Activated T-cell treated with anti-CD3 and anti-CD28 coated beads, Interleukin-2, amount 50 U/mL, for 24 hours (primary cell): ENCODE measurements around the gene SPRYD3.
"Not testable (repeated sequence)": the region's sequence is repeated elsewhere in the genome, so short reads cannot be mapped to it uniquely, and the experiment has no call there.

Experiments
- DNase-seq: peaks from one replicate; pipeline ENCODE4 v3.0.0-alpha.2; 2020
- H3K27ac Mint-ChIP-seq: 2 replicates; pipeline ENCODE4 v1.8.0; 2020; ENCODE audit warnings: mild to moderate bottlenecking, mixed read lengths
- H3K27me3 Mint-ChIP-seq: 2 replicates; pipeline ENCODE4 v1.8.0; 2020; ENCODE audit warnings: mixed read lengths
- H3K36me3 Mint-ChIP-seq: 2 replicates; pipeline ENCODE4 v1.8.0; 2020; ENCODE audit warnings: low read depth, mixed read lengths
- H3K4me1 Mint-ChIP-seq: 2 replicates; pipeline ENCODE4 v1.8.0; 2020; ENCODE audit warnings: low read depth, mixed read lengths
- H3K4me3 Mint-ChIP-seq: 2 replicates; pipeline ENCODE4 v1.8.0; 2020; ENCODE audit warnings: mild to moderate bottlenecking, moderate library complexity, mixed read lengths
- H3K9me3 Mint-ChIP-seq: 2 replicates; pipeline ENCODE4 v1.8.0; 2020; ENCODE audit warnings: mixed read lengths

The SPRYD3 gene, protein sequence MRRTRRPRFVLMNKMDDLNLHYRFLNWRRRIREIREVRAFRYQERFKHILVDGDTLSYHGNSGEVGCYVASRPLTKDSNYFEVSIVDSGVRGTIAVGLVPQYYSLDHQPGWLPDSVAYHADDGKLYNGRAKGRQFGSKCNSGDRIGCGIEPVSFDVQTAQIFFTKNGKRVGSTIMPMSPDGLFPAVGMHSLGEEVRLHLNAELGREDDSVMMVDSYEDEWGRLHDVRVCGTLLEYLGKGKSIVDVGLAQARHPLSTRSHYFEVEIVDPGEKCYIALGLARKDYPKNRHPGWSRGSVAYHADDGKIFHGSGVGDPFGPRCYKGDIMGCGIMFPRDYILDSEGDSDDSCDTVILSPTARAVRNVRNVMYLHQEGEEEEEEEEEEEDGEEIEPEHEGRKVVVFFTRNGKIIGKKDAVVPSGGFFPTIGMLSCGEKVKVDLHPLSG

DNA sequence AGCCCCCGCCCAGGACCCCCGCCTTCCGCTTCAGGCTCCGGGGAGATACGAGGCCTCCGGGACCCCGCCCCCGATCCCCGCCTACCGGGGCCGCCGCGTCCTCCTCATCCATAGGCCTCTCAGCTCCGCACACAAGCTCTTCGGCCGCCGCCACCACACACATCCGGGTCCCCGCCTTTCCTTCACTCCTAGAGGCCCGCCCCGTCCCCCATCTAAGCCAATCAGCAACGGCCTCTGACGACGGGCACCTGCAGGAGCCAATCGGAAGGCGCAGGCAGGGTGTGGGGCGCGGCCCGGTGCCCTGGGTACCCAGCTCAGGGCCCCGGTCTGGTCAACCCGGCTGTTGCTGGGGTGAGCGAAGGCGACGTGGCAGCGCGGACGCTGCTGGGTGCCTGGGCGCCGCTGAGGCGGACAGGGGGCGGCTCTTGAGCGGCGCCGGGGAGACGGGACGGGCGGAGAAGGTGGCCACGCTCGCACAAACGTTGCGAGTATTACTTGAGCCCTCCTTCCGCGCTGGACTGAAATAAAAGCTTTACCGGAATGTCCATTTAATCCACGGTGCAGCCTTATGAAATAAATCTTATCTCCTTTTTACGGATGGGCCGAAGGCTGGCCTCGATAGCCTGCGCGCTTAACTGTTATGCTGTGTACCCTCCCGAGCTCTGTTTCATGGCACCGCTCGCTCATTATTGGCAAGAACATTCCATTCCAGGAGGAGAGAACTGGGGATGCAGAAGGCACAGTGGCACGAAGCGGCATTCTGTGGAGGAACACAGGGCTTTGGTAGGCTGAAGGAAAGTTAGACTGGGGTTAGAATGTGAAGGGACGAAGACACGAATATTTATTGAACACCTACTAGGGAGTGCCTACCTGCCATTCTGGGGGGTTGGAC is at the start of gene SPRYD3:
Gene SPRYD3, minus strand, starts transcription at position 165 of the 892 bp plus-strand sequence. Its CDS starts 57 bp downstream, at position 108.
- Mint-ChIP-seq H3K9me3 (no peaks in the 10 kb centered on the region), H3K4me3 (peak within 1 kb of the TSS; percentile 86), H3K36me3 (peaks cover 40% of the 10 kb centered on the region), H3K27me3 (no peaks in the 10 kb centered on the region), H3K27ac (peak within 1 kb of the TSS; percentile 85), H3K4me1 (peaks cover 44% of the 10 kb centered on the region)
- peak; percentile 99 for DNase-seq

DNA sequence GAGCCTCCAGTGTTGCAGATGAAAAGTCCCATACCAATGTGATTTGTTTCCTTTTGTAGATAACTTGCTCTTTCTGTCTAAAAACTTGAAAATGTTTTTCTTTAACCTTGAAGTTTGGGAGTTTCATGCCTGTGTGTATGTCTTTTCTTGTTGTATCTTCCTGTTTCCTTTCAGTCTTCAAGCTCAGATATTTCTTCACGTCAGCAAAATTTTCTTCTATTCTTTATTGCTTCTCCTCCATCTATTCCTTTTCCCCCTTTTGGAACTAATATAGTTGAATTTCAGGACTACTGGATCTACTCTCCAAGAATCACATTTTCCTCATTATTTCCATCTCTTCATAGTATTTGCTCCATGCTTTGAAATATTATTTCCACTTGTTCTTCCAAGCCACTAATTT is 48.0 kb upstream of the SPRYD3 start:
- no peaks in the 10 kb centered on the region for H3K27me3 Mint-ChIP-seq
- no peaks in the 10 kb centered on the region for H3K9me3 Mint-ChIP-seq
- H3K27ac Mint-ChIP-seq, result no peak overlapping the region
- H3K4me3 Mint-ChIP-seq, result no peak overlapping the region
- DNase-seq, result no peak
- H3K36me3 Mint-ChIP-seq, result no peaks in the 10 kb centered on the region
- no peaks in the 10 kb centered on the region for H3K4me1 Mint-ChIP-seq

DNA sequence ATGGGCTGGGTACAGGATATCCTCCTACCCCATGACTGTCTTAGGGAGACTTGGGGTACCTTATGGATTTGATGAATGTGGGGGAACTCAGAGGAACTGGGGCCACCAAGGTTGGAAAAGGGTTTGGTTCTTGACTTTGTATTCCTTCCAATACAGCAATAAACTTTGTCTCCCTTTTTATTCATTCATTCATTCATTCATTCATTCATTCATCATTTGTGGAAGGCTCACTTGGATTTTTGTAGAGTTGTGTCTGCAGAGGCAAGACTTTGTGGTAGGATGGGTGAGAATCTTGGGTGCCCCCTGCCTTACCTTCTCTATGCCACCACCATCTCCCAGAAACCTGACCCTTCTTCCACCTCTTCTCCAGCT is 45.1 kb upstream of the SPRYD3 start:
- Mint-ChIP-seq H3K4me3 (no peak overlapping the region), H3K9me3 (no peaks in the 10 kb centered on the region), H3K27ac (no peak overlapping the region), H3K27me3 (no peaks in the 10 kb centered on the region), H3K4me1 (no peaks in the 10 kb centered on the region), H3K36me3 (no peaks in the 10 kb centered on the region)
- no peak for DNase-seq

DNA sequence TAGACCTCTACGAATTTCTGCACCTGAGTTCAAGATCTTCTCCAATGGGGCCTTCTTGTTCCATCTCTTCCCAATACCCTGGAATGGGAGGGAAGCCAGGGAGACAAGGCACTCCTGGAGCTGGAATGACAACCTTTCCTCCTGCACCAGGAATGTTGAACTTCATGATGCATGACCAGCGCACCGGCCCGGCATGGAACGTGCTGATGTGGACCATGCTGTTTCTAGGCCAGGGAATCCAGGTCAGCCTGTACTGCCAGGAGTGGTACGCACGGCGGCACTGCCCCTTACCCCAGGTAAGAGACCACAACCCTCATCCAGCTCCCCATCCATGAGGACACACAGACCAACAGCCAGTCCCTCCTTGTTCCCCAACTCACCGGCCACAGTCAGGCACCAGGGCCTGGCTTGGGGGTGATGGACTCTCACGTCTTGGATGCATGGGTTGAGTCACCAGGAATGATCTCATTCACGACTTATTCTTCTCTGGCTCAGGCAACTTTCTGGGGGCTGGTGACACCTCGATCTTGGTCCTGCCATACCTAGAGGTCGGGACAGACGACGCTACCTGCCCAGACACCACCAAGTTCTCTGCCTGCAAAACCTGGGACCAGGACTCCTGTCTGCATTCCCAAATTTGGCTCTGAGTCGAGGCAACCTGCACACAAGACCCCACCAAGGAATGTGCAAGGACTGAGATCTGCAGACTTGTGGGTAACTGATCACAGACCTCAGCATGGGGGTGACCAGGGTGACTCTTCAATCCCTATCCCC is 44.6 kb upstream of the SPRYD3 start:
- Mint-ChIP-seq H3K4me3 (no peak overlapping the region), H3K27ac (no peak overlapping the region), H3K9me3 (no peaks in the 10 kb centered on the region), H3K27me3 (no peaks in the 10 kb centered on the region), H3K36me3 (no peaks in the 10 kb centered on the region), H3K4me1 (no peaks in the 10 kb centered on the region)
- DNase-seq, result no peak

GRCh38 chr12:53122961-53123468 is 43.8 kb upstream of the SPRYD3 start:
- Mint-ChIP-seq H3K27ac (no peak overlapping the region), H3K4me3 (no peak overlapping the region), H3K27me3 (no peaks in the 10 kb centered on the region), H3K4me1 (no peaks in the 10 kb centered on the region), H3K36me3 (no peaks in the 10 kb centered on the region), H3K9me3 (no peaks in the 10 kb centered on the region)
- no peak for DNase-seq

DNA sequence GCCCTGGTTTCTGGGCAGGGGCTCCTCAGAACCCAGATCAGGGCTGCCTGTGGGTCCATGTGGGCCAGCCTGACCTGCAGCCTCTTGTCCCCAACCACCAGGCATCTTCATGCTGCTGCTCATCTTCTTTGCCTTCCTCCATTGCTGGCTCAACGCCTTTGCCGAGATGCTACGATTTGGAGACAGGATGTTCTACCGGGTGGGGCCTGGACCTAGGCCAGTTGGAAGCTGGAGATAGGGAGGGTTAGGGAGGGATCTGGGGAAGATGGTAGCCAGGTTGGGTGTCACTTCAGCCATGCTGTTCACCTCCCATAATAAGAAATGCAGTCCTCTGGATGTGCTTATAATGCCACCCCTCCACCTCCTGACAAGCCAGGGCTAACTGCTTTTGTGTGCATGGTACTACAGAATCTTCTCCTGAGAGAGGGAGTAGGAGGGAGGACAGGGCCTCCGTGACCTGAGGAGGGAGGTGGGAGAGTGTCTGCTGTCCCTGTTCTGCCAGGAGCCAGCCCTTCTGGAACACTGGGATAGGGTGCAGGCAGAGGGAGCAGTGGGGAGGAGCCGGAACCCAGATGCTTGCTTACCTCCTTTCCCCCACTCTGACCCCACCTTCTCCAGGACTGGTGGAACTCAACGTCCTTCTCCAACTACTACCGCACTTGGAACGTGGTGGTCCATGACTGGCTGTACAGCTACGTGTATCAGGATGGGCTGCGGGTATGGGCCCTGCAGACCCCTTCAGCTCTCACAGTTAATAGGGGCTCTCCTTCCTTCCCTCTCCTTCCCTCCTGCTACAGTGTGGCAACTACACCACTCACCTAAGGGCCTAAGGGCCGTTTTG is 41.7 kb upstream of the SPRYD3 start:
- Mint-ChIP-seq H3K4me3 (no peak overlapping the region), H3K9me3 (no peaks in the 10 kb centered on the region), H3K4me1 (no peaks in the 10 kb centered on the region), H3K27ac (no peak overlapping the region), H3K36me3 (no peaks in the 10 kb centered on the region), H3K27me3 (no peaks in the 10 kb centered on the region)
- DNase-seq, result no peak

GRCh38 chr12:53118751-53119300 is 39.6 kb upstream of the SPRYD3 start:
- Mint-ChIP-seq H3K4me3 (no peak overlapping the region), H3K27me3 (no peaks in the 10 kb centered on the region), H3K36me3 (no peaks in the 10 kb centered on the region), H3K9me3 (no peaks in the 10 kb centered on the region), H3K4me1 (no peaks in the 10 kb centered on the region), H3K27ac (no peak overlapping the region)
- no peak for DNase-seq

GRCh38 chr12:53115891-53116648 is 36.9 kb upstream of the SPRYD3 start:
- Mint-ChIP-seq H3K27ac (no peak overlapping the region), H3K9me3 (no peaks in the 10 kb centered on the region)

GRCh38 chr12:53115112-53115890 is 36.1 kb upstream of the SPRYD3 start:
- Mint-ChIP-seq H3K4me3 (no peak overlapping the region), H3K4me1 (no peaks in the 10 kb centered on the region), H3K9me3 (no peaks in the 10 kb centered on the region), H3K27ac (no peak overlapping the region), H3K27me3 (no peaks in the 10 kb centered on the region), H3K36me3 (no peaks in the 10 kb centered on the region)
- no peak for DNase-seq

More at GRCh38 chr12:53115891-53116648, 36.9 kb upstream of the SPRYD3 start:
- Mint-ChIP-seq H3K27me3 (no peaks in the 10 kb centered on the region), H3K36me3 (no peaks in the 10 kb centered on the region), H3K4me3 (no peak overlapping the region), H3K4me1 (no peaks in the 10 kb centered on the region)
- DNase-seq, result no peak

GRCh38 chr12:53113951-53114350 is 34.8 kb upstream of the SPRYD3 start:
- no peak for DNase-seq
- H3K36me3 Mint-ChIP-seq, result no peaks in the 10 kb centered on the region
- no peaks in the 10 kb centered on the region for H3K9me3 Mint-ChIP-seq
- H3K27me3 Mint-ChIP-seq, result no peaks in the 10 kb centered on the region
- H3K27ac Mint-ChIP-seq, result no peak overlapping the region
- H3K4me3 Mint-ChIP-seq, result no peak overlapping the region
- H3K4me1 Mint-ChIP-seq, result no peaks in the 10 kb centered on the region

GRCh38 chr12:53113136-53113705 is 34.0 kb upstream of the SPRYD3 start:
- Mint-ChIP-seq H3K9me3 (no peaks in the 10 kb centered on the region), H3K4me1 (no peaks in the 10 kb centered on the region), H3K27me3 (no peaks in the 10 kb centered on the region), H3K4me3 (no peak overlapping the region), H3K36me3 (no peaks in the 10 kb centered on the region), H3K27ac (no peak overlapping the region)
- DNase-seq, result no peak

GRCh38 chr12:53112431-53112830 is 33.2 kb upstream of the SPRYD3 start:
- DNase-seq, H3K36me3 Mint-ChIP-seq, H3K27me3 Mint-ChIP-seq, H3K4me1 Mint-ChIP-seq, H3K4me3 Mint-ChIP-seq, H3K9me3 Mint-ChIP-seq, H3K27ac Mint-ChIP-seq: not testable (repeated sequence)
